ENCODE data around the gene PACS2.

Gene PACS2

DNA sequence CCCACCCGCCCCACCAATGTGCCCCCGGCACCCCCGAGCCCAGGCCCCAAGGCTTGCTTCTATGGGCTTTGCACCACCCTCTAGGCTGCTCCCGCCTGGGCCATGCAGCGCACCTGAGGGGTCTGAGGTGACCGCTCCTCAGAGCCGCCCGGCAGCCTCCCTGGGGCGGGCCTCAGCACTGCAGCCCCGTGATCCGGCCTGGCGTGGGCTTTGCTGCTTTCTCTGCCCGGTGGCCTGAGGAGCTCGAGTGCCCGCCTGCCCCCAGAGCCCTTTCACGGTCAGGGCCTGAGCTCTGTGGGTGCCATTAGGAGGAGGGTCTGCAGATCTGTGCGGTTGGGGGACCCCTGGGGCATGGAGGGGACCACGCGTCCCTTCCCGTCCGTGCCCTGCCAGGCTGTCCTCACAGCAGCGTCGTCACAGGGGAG is 111.3 kb downstream of the PACS2 start:
- TF ChIP-seq, protein P1, sequence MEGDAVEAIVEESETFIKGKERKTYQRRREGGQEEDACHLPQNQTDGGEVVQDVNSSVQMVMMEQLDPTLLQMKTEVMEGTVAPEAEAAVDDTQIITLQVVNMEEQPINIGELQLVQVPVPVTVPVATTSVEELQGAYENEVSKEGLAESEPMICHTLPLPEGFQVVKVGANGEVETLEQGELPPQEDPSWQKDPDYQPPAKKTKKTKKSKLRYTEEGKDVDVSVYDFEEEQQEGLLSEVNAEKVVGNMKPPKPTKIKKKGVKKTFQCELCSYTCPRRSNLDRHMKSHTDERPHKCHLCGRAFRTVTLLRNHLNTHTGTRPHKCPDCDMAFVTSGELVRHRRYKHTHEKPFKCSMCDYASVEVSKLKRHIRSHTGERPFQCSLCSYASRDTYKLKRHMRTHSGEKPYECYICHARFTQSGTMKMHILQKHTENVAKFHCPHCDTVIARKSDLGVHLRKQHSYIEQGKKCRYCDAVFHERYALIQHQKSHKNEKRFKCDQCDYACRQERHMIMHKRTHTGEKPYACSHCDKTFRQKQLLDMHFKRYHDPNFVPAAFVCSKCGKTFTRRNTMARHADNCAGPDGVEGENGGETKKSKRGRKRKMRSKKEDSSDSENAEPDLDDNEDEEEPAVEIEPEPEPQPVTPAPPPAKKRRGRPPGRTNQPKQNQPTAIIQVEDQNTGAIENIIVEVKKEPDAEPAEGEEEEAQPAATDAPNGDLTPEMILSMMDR (IDR thresholded peaks at IDR 0.05), result no peak
- H3K27ac ChIP-seq, result no peak overlapping the region

GRCh38 chr14:105426416-105427130 is 112.0 kb downstream of the PACS2 start:
- TF ChIP-seq ZFX (IDR thresholded peaks at IDR 0.05; ENCODE audit: borderline replicate concordance), result no peak
- TF ChIP-seq, protein P1 (IDR thresholded peaks at IDR 0.05), result no peak

GRCh38 chr14:105427412-105427811 is 112.9 kb downstream of the PACS2 start:
- TF ChIP-seq, protein P1 (IDR thresholded peaks at IDR 0.05), result no peak
- TF ChIP-seq ZFX (IDR thresholded peaks at IDR 0.05; ENCODE audit: borderline replicate concordance), result no peak
- H3K27ac ChIP-seq, result no peak overlapping the region

More at GRCh38 chr14:105426416-105427130, 112.0 kb downstream of the PACS2 start:
- no peak overlapping the region for H3K27ac ChIP-seq

DNA sequence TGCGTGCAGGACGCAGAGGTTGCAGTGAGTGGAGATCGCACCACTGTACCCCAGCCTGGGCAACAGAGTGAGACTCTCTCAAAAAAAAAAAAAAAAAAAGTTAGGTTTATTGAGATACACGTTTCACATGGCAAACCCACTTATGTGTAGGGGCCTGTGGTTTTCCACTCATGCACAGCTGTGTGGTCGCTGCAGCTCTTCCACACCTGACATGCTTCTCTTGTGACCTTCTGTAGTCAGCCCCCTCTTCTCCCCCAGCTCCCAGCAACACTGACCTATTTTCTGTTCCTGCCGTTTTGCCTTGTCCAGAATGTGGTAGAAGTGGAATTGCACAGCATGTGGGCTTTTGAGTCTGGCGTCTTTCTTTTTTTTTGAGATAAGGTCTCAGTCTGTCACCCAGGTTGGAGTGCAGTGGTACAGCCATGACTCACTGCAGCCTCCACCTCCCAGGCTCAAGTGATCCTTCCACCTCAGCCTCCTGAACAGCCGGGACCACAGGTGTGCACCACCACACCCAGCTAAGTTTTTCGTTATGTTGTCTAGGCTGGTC is 113.5 kb downstream of the PACS2 start:
- no peak overlapping the region for H3K27ac ChIP-seq
- TF ChIP-seq, protein P1 (IDR thresholded peaks at IDR 0.05), result no peak
- TF ChIP-seq ZFX (IDR thresholded peaks at IDR 0.05; ENCODE audit: borderline replicate concordance), result no peak

DNA sequence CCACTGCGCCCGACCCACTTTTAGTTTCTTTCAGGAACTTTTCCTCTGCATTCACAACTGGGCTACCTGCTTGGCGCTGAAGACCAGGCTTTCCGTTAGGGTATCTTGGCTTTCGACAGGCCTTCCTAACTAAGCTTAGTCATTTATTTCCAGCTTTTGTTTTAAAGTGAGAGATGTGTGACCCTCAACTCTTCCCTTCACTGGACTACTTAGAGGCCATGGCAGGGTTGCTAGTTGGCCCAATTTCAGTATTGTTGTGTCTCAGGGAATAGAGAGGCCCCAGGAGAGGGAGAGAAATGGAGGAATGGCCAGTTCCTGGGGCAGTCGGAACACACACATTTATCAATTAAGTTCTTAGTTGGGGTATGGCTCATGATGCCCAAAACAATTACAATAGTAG is 115.5 kb downstream of the PACS2 start:
- TF ChIP-seq ZFX (IDR thresholded peaks at IDR 0.05; ENCODE audit: borderline replicate concordance), result no peak
- TF ChIP-seq, protein P1 (IDR thresholded peaks at IDR 0.05), result no peak
- H3K27ac ChIP-seq, result no peak overlapping the region

DNA sequence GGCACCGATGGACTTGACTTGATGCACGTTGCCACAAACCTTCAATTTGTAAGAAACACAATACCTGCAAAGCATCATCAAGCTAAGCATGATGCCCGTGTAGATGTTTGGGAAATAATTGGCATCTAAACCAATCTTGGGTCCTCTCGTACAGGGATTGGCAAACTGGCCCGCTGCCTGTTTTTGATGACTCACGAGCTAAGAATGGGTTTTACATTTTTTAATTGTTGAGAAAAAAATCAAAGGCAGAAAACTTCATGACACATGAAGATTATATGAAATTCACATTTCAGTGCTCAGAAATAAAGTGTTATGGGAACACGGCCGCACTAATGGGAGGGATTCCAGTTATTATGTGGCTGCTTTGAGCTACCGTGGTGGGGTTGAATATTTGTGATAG is 116.0 kb downstream of the PACS2 start:
- TF ChIP-seq, protein P1 (IDR thresholded peaks at IDR 0.05), result no peak
- TF ChIP-seq ZFX (IDR thresholded peaks at IDR 0.05; ENCODE audit: borderline replicate concordance), result no peak
- no peak overlapping the region for H3K27ac ChIP-seq

DNA sequence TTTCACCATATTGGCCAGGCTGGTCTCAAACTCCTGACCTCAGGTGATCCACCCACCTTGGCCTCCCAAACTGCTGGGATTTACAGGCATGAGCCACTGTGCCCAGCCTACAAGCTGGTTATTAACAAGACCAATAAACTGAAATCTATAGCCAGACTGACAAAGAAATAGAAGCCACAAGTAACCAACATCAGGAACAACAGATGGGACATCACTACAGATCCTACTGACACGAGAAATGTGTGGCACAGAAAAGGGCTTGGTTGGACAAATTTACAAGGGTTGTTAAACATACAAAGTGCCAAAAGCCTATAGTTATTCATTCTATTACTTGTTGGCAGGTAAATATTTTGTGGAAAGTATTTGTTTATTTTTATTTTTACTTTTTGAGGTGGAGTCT is 116.7 kb downstream of the PACS2 start:
- H3K27ac ChIP-seq, result no peak overlapping the region

More for the DNA sequence above, 116.7 kb downstream of the PACS2 start:
- TF ChIP-seq, protein P1 (IDR thresholded peaks at IDR 0.05), result no peak
- TF ChIP-seq ZFX (IDR thresholded peaks at IDR 0.05; ENCODE audit: borderline replicate concordance), result no peak
